NCI-H1092 (cell line): Measurements from ENCODE around the gene PSMD10.

Experiments
- DNase-seq: peaks from one replicate; lab custom pipeline; 2025; lab: John Stamatoyannopoulos, UW

PSMD10 gene

GRCh38 chrX:108091264-108091877, at the start of gene PSMD10, which contains the start of gene ATG4A:
PSMD10 (minus strand) TSS chrX:108091542; CDS start chrX:108091520, 22 bp downstream.
ATG4A (plus strand) TSS chrX:108091778; CDS start chrX:108091827, 49 bp downstream.
- peak; percentile 94 for DNase-seq

- no peak for DNase-seq
Measured at GRCh38 chrX:108138814-108139702, 47.7 kb upstream of the PSMD10 start.

GRCh38 chrX:108134724-108135123, 43.4 kb upstream of the PSMD10 start:
- no peak for DNase-seq

GRCh38 chrX:108132876-108133275, 41.5 kb upstream of the PSMD10 start:
- no peak for DNase-seq

- no peak for DNase-seq
Measured at GRCh38 chrX:108132034-108132433, 40.7 kb upstream of the PSMD10 start.

- DNase-seq: no peak
Measured at GRCh38 chrX:108131471-108131870, 40.1 kb upstream of the PSMD10 start.

- no peak for DNase-seq
Measured at GRCh38 chrX:108130889-108131288, 39.5 kb upstream of the PSMD10 start.

GRCh38 chrX:108127152-108127551, 35.8 kb upstream of the PSMD10 start:
- DNase-seq: no peak

- DNase-seq: no peak
Measured at GRCh38 chrX:108126661-108127060, 35.3 kb upstream of the PSMD10 start.

GRCh38 chrX:108123591-108124366, 32.4 kb upstream of the PSMD10 start:
- no peak for DNase-seq

GRCh38 chrX:108122748-108123147, 31.4 kb upstream of the PSMD10 start:
- DNase-seq: no peak

- DNase-seq: no peak
Measured at GRCh38 chrX:108121291-108121690, 29.9 kb upstream of the PSMD10 start.

- DNase-seq: no peak
Measured at GRCh38 chrX:108117988-108118387, 26.6 kb upstream of the PSMD10 start.

GRCh38 chrX:108114541-108114940, 23.2 kb upstream of the PSMD10 start:
- DNase-seq: no peak

GRCh38 chrX:108105473-108105872, 14.1 kb upstream of the PSMD10 start:
- DNase-seq: no peak

GRCh38 chrX:108097380-108097779, 6.0 kb upstream of the PSMD10 start:
- no peak for DNase-seq

- DNase-seq: no peak
Measured at GRCh38 chrX:108091878-108092291, 543 bp upstream of the PSMD10 start.

GRCh38 chrX:108090491-108091263, 665 bp downstream of the PSMD10 start:
- no peak for DNase-seq

GRCh38 chrX:108088511-108088910, 2.8 kb downstream of the PSMD10 start:
- no peak for DNase-seq

- no peak for DNase-seq
Measured at GRCh38 chrX:108087792-108088191, 3.5 kb downstream of the PSMD10 start.

- no peak for DNase-seq
Measured at GRCh38 chrX:108081110-108081509, 10.2 kb downstream of the PSMD10 start.

GRCh38 chrX:108072746-108073145, 18.6 kb downstream of the PSMD10 start:
- no peak for DNase-seq
